ENCODE measurements around the gene GPR148. TPM values are rescaled to one million over a fixed set of nuclear protein-coding genes. Genes with fewer than 3 reads are reported as not detected.

The GPR148 gene
- total and polyA plus RNA-seq, 2 of the 8 experiments (the other 6 are each of a cell fraction or from before 2014, with no cell fraction given): 0.05 TPM; not detected in 1

- TF ChIP-seq ATF3 (IDR thresholded peaks at IDR 0.05; ENCODE audit: insufficient read depth, low read depth, low read length) (no peak), ASH2L (IDR thresholded peaks at IDR 0.05; ENCODE audit: low read length) (peak; percentile 10), TAF7 (optimal IDR thresholded peaks at IDR 0.05; ENCODE audit: borderline replicate concordance, low read depth, low read length) (no peak), EZH2 (IDR thresholded peaks at IDR 0.05; ENCODE audit: low read depth, low read length, severe bottlenecking) (no peak), TAF1 (IDR thresholded peaks at IDR 0.05; ENCODE audit: low read depth, low read length) (no peak), SUZ12 (IDR thresholded peaks at IDR 0.05; ENCODE audit: low read length) (no peak), SRF (IDR thresholded peaks at IDR 0.05; ENCODE audit: low read depth, low read length) (no peak), EGR1 (IDR thresholded peaks at IDR 0.05; ENCODE audit: borderline replicate concordance, low read depth, low read length) (no peak), TBP (IDR thresholded peaks at IDR 0.05; ENCODE audit: low read depth, low read length) (no peak), TEAD4 (IDR thresholded peaks at IDR 0.05; ENCODE audit: low read depth, low read length) (0 out of 2 replicates have a peak, but pooled peaks have one; percentile 5), NANOG (IDR thresholded peaks at IDR 0.05; ENCODE audit: insufficient read depth, low read depth, low read length, poor library complexity, severe bottlenecking) (no peak), SIN3A (conservative IDR thresholded peaks at IDR 0.05 in 1 of 2, IDR thresholded peaks at IDR 0.05 in 1 of 2; ENCODE audit: low read depth in 1 of 2, low read length in 2 of 2) (peak; percentile 76 to 90), NRF1 (IDR thresholded peaks at IDR 0.05; ENCODE audit: low read depth, low read length) (no peak), ZNF274 (IDR thresholded peaks at IDR 0.05; ENCODE audit: borderline replicate concordance, extremely low read depth, low read length) (no peak), MAX (IDR thresholded peaks at IDR 0.05) (no peak; the same call in 1 of the 2 replicates), CTCF (IDR thresholded peaks at IDR 0.05; ENCODE audit: control extremely low read depth in 1 of 3, insufficient read depth in 1 of 3, low read depth in 1 of 3, low read length in 3 of 3) (no peak), CREB1 (IDR thresholded peaks at IDR 0.05) (0 out of 2 replicates have a peak, but pooled peaks have one; percentile 17)
Observed at GRCh38 chr2:130756053-130756873, 27.4 kb downstream of the GPR148 start (continued).

All from H1 (cell line).